Memory B cell (primary cell): Measurements from ENCODE around the gene LHFPL5.

Experiments used
- ATAC-seq: fragments of 150-1000 bp; cut with Tn5 transposase; 2 replicates; pipeline ENCODE4 v1.10.0; 2021; ENCODE audit warnings: low read depth, mild to moderate bottlenecking, moderate library complexity
- DNase-seq, 2 donors: peaks; one replicate each; pipeline ENCODE4 v3.0.0; 2022; ENCODE audit warnings: low spot score in 2 of 2
- H3K27ac Mint-ChIP-seq: one replicate; pipeline ENCODE4 v1.8.0; 2022; ENCODE audit warnings: mild to moderate bottlenecking, moderate library complexity, mixed read lengths
- H3K27me3 Mint-ChIP-seq: one replicate; pipeline ENCODE4 v1.8.0; 2022; ENCODE audit warnings: mixed read lengths
- H3K36me3 Mint-ChIP-seq: one replicate; pipeline ENCODE4 v1.8.0; 2022; ENCODE audit warnings: mild to moderate bottlenecking, mixed read lengths
- H3K4me1 Mint-ChIP-seq: one replicate; pipeline ENCODE4 v1.8.0; 2022; ENCODE audit warnings: mixed read lengths
- H3K4me3 Mint-ChIP-seq: one replicate; pipeline ENCODE4 v1.8.0; 2022; ENCODE audit warnings: mild to moderate bottlenecking, moderate library complexity, mixed read lengths
- H3K9me3 Mint-ChIP-seq: one replicate; pipeline ENCODE4 v1.8.0; 2022; ENCODE audit warnings: mixed read lengths

The LHFPL5 gene

GRCh38 chr6:35808688-35809087 is 3.5 kb downstream of the LHFPL5 start:
- no peak overlapping the region for H3K4me3 Mint-ChIP-seq

GRCh38 chr6:35809809-35810208 is 4.7 kb downstream of the LHFPL5 start:
- ATAC-seq (no peak), DNase-seq (no peak)
- Mint-ChIP-seq H3K4me1 (peaks cover 8% of the 10 kb centered on the region), H3K27me3 (peaks cover 19% of the 10 kb centered on the region), H3K9me3 (peaks cover under 1% of the 10 kb centered on the region), H3K36me3 (no peaks in the 10 kb centered on the region), H3K27ac (no peak overlapping the region), H3K4me3 (no peak overlapping the region)

More at GRCh38 chr6:35808688-35809087, 3.5 kb downstream of the LHFPL5 start:
- Mint-ChIP-seq H3K4me1 (peaks cover 10% of the 10 kb centered on the region), H3K36me3 (no peaks in the 10 kb centered on the region), H3K9me3 (peaks cover 1% of the 10 kb centered on the region), H3K27me3 (peaks cover 20% of the 10 kb centered on the region), H3K27ac (no peak overlapping the region)
- ATAC-seq (no peak), DNase-seq (no peak)

GRCh38 chr6:35810971-35811698 is 6.0 kb downstream of the LHFPL5 start:
- Mint-ChIP-seq H3K27me3 (peaks cover 13% of the 10 kb centered on the region), H3K4me3 (no peak overlapping the region), H3K4me1 (peaks cover 4% of the 10 kb centered on the region), H3K27ac (no peak overlapping the region), H3K36me3 (no peaks in the 10 kb centered on the region), H3K9me3 (no peaks in the 10 kb centered on the region)
- ATAC-seq (no peak), DNase-seq (no peak)

GRCh38 chr6:35811699-35811995 is 6.5 kb downstream of the LHFPL5 start:
- peaks cover 10% of the 10 kb centered on the region for H3K27me3 Mint-ChIP-seq

GRCh38 chr6:35817515-35817914 is 12.4 kb downstream of the LHFPL5 start:
- Mint-ChIP-seq H3K4me1 (peaks cover 2% of the 10 kb centered on the region), H3K4me3 (no peak overlapping the region), H3K9me3 (peaks cover 2% of the 10 kb centered on the region), H3K27me3 (peaks cover 4% of the 10 kb centered on the region), H3K36me3 (no peaks in the 10 kb centered on the region), H3K27ac (no peak overlapping the region)
- DNase-seq (no peak), ATAC-seq (no peak)

More at GRCh38 chr6:35811699-35811995, 6.5 kb downstream of the LHFPL5 start:
- H3K36me3 Mint-ChIP-seq, result no peaks in the 10 kb centered on the region
- H3K4me3 Mint-ChIP-seq, result no peak overlapping the region
- peaks cover 4% of the 10 kb centered on the region for H3K4me1 Mint-ChIP-seq
- no peak overlapping the region for H3K27ac Mint-ChIP-seq
- no peaks in the 10 kb centered on the region for H3K9me3 Mint-ChIP-seq
- ATAC-seq (no peak), DNase-seq (no peak)

GRCh38 chr6:35823601-35824000 is 18.4 kb downstream of the LHFPL5 start:
- DNase-seq (no peak), ATAC-seq (no peak)
- Mint-ChIP-seq H3K4me3 (no peak overlapping the region), H3K36me3 (no peaks in the 10 kb centered on the region), H3K9me3 (no peaks in the 10 kb centered on the region), H3K4me1 (peaks cover 2% of the 10 kb centered on the region), H3K27me3 (peaks cover 5% of the 10 kb centered on the region), H3K27ac (no peak overlapping the region)

GRCh38 chr6:35824552-35825192 is 19.5 kb downstream of the LHFPL5 start:
- DNase-seq (no peak), ATAC-seq (no peak)
- Mint-ChIP-seq H3K9me3 (no peaks in the 10 kb centered on the region), H3K4me3 (no peak overlapping the region), H3K27ac (no peak overlapping the region), H3K4me1 (peaks cover 2% of the 10 kb centered on the region), H3K27me3 (peaks cover 1% of the 10 kb centered on the region), H3K36me3 (no peaks in the 10 kb centered on the region)

GRCh38 chr6:35829306-35829705 is 24.2 kb downstream of the LHFPL5 start:
- DNase-seq (no peak), ATAC-seq (no peak)
- Mint-ChIP-seq H3K9me3 (no peaks in the 10 kb centered on the region), H3K4me1 (no peaks in the 10 kb centered on the region), H3K27me3 (peaks cover 1% of the 10 kb centered on the region), H3K27ac (no peak overlapping the region), H3K4me3 (no peak overlapping the region), H3K36me3 (peaks cover 7% of the 10 kb centered on the region)

- no peaks in the 10 kb centered on the region for H3K4me1 Mint-ChIP-seq
- H3K36me3 Mint-ChIP-seq, result peaks cover 14% of the 10 kb centered on the region
- H3K4me3 Mint-ChIP-seq, result no peak overlapping the region
- peaks cover 1% of the 10 kb centered on the region for H3K27me3 Mint-ChIP-seq
- ATAC-seq (no peak), DNase-seq (no peak)
- H3K27ac Mint-ChIP-seq, result no peak overlapping the region
- no peaks in the 10 kb centered on the region for H3K9me3 Mint-ChIP-seq
These were observed 26.3 kb downstream of the LHFPL5 start for GRCh38 chr6:35831257-35832007.

GRCh38 chr6:35833536-35833935 is 28.4 kb downstream of the LHFPL5 start:
- peaks cover 18% of the 10 kb centered on the region for H3K36me3 Mint-ChIP-seq

GRCh38 chr6:35839019-35839418 is 33.9 kb downstream of the LHFPL5 start:
- peaks cover 14% of the 10 kb centered on the region for H3K36me3 Mint-ChIP-seq

More at GRCh38 chr6:35833536-35833935, 28.4 kb downstream of the LHFPL5 start:
- Mint-ChIP-seq H3K4me3 (no peak overlapping the region), H3K27me3 (no peaks in the 10 kb centered on the region), H3K9me3 (no peaks in the 10 kb centered on the region), H3K4me1 (no peaks in the 10 kb centered on the region), H3K27ac (no peak overlapping the region)
- ATAC-seq (no peak), DNase-seq (no peak)

GRCh38 chr6:35842381-35842780 is 37.2 kb downstream of the LHFPL5 start:
- Mint-ChIP-seq H3K27me3 (no peaks in the 10 kb centered on the region), H3K36me3 (peaks cover 15% of the 10 kb centered on the region), H3K9me3 (no peaks in the 10 kb centered on the region), H3K27ac (no peak overlapping the region), H3K4me3 (no peak overlapping the region), H3K4me1 (no peaks in the 10 kb centered on the region)
- ATAC-seq, result no peak
- DNase-seq, result no peak

More at GRCh38 chr6:35839019-35839418, 33.9 kb downstream of the LHFPL5 start:
- H3K4me3 Mint-ChIP-seq, result no peak overlapping the region
- DNase-seq, result no peak
- no peaks in the 10 kb centered on the region for H3K27me3 Mint-ChIP-seq
- no peaks in the 10 kb centered on the region for H3K4me1 Mint-ChIP-seq
- ATAC-seq, result no peak
- H3K9me3 Mint-ChIP-seq, result no peaks in the 10 kb centered on the region
- H3K27ac Mint-ChIP-seq, result no peak overlapping the region

GRCh38 chr6:35844290-35844689 is 39.1 kb downstream of the LHFPL5 start:
- Mint-ChIP-seq H3K36me3 (peaks cover 24% of the 10 kb centered on the region), H3K4me3 (no peak overlapping the region), H3K9me3 (no peaks in the 10 kb centered on the region), H3K27me3 (no peaks in the 10 kb centered on the region), H3K27ac (no peak overlapping the region), H3K4me1 (no peaks in the 10 kb centered on the region)
- ATAC-seq, result no peak
- DNase-seq, result no peak

- DNase-seq, result no peak
- H3K4me3 Mint-ChIP-seq, result no peak overlapping the region
- H3K4me1 Mint-ChIP-seq, result no peaks in the 10 kb centered on the region
- H3K9me3 Mint-ChIP-seq, result no peaks in the 10 kb centered on the region
- ATAC-seq, result no peak
- H3K27me3 Mint-ChIP-seq, result no peaks in the 10 kb centered on the region
- H3K27ac Mint-ChIP-seq, result peak overlapping the region; percentile 10
- H3K36me3 Mint-ChIP-seq, result peaks cover 46% of the 10 kb centered on the region
These were observed 45.1 kb downstream of the LHFPL5 start for GRCh38 chr6:35850208-35850607.
